T-cell (primary cell): Measurements from ENCODE around the gene FBXO24. TPM values are rescaled to one million over a fixed set of nuclear protein-coding genes. Genes with fewer than 3 reads are reported as not detected.

Experiments
- ATAC-seq, 4 experiments: fragments of 200-7000 bp in 3 of 4; fragments of 150-1000 bp in 1 of 4; cut with Tn5 transposase; replicated peaks in 1 of 4; 1 replicate in 3 of 4; 2 replicates in 1 of 4; pipeline ENCODE4 v1.10.0; 2021; ENCODE audit warnings: moderate library complexity in 3 of 4, mild to moderate bottlenecking in 2 of 4, moderate number of reproducible peaks in 1 of 4
- CTCF ChIA-PET, 2 donors: fragments of 300-600 bp; sonication (Branson Sonifier 250); formaldehyde crosslinking; loops; one replicate each; lab custom pipeline; 2022; ENCODE audit warnings: antibody characterized with exemption in 2 of 2; lab: Charles Lee
- POLR2A ChIA-PET, 2 donors: fragments of 300-600 bp; sonication (Branson Sonifier 250); formaldehyde crosslinking; loops; one replicate each; lab custom pipeline; 2022; ENCODE audit warnings: antibody characterized with exemption in 2 of 2; lab: Charles Lee
- DNase-seq, 35 experiments: peaks; one replicate each; pipeline versions ENCODE4 v3.0.0 to v3.0.0-alpha.2; 2013 to 2023
- H3K27ac ChIP-seq: one replicate; pipeline ENCODE4 v1.5.1; 2013; ENCODE audit warnings: low read length
- H3K27me3 ChIP-seq, 2 experiments: replicated peaks in 1 of 2; 1 replicate in 1 of 2; 2 replicates in 1 of 2; pipeline versions ENCODE4 v1.6.1 to v1.7.0; 2013; ENCODE audit warnings: low read length in 1 of 2, mixed read lengths in 1 of 2; ENCODE audit not compliant: control insufficient read depth in 2 of 2, insufficient read depth in 2 of 2; ENCODE audit errors: extremely low read depth in 1 of 2
- H3K36me3 ChIP-seq, 2 donors: 1 replicate in 1 of 2; 2 replicates in 1 of 2; pipeline versions ENCODE4 v1.6.1 to v1.7.0; 2013; ENCODE audit warnings: low read length in 1 of 2; ENCODE audit not compliant: control insufficient read depth in 2 of 2, insufficient read depth in 1 of 2; ENCODE audit errors: extremely low read depth in 1 of 2
- H3K4me1 ChIP-seq, 2 experiments: 1 replicate in 1 of 2; 2 replicates in 1 of 2; pipeline versions ENCODE4 v1.6.1 to v1.7.0; 2013; ENCODE audit warnings: low read length in 2 of 2, mixed read lengths in 1 of 2; ENCODE audit not compliant: insufficient read depth in 2 of 2, control insufficient read depth in 1 of 2; ENCODE audit errors: extremely low read depth in 1 of 2
- H3K4me3 ChIP-seq, 2 donors: 1 replicate in 1 of 2; 2 replicates in 1 of 2; pipeline versions ENCODE4 v1.5.1 to v1.7.0; 2013; ENCODE audit warnings: mild to moderate bottlenecking in 2 of 2, low read length in 1 of 2, moderate library complexity in 1 of 2; ENCODE audit not compliant: control insufficient read depth in 1 of 2; ENCODE audit errors: extremely low read depth in 1 of 2
- H3K9me3 ChIP-seq: 2 replicates; pipeline ENCODE4 v1.7.0; 2013
- H3K27ac Mint-ChIP-seq, 2 donors: one replicate each; pipeline ENCODE4 v1.8.0; 2020 to 2021; ENCODE audit warnings: mild to moderate bottlenecking in 2 of 2, mixed read lengths in 2 of 2
- H3K27me3 Mint-ChIP-seq, 2 donors: one replicate each; pipeline ENCODE4 v1.8.0; 2021 to 2022; ENCODE audit warnings: mixed read lengths in 2 of 2
- H3K36me3 Mint-ChIP-seq: one replicate; pipeline ENCODE4 v1.8.0; 2021; ENCODE audit warnings: mixed read lengths
- H3K4me1 Mint-ChIP-seq, 3 donors: one replicate each; pipeline ENCODE4 v1.8.0; 2020 to 2022; ENCODE audit warnings: mixed read lengths in 3 of 3, mild to moderate bottlenecking in 1 of 3
- H3K4me3 Mint-ChIP-seq, 3 donors: one replicate each; pipeline ENCODE4 v1.8.0; 2020 to 2022; ENCODE audit warnings: mild to moderate bottlenecking in 3 of 3, mixed read lengths in 3 of 3, moderate library complexity in 3 of 3
- H3K9me3 Mint-ChIP-seq, 3 donors: one replicate each; pipeline ENCODE4 v1.8.0; 2020 to 2022; ENCODE audit warnings: mixed read lengths in 3 of 3
- WGBS: methylation state at CpG from one replicate; pipeline ENCODE4 v1.1.5; 2013; ENCODE audit warnings: missing lambda C conversion rate; ENCODE audit not compliant: insufficient coverage; 5-methylcytosine and 5-hydroxymethylcytosine counted together
- total RNA-seq, 35 experiments: library from RNA in 6 of 35; stranded (reverse) in 6 of 35; fragments of 120-200 nt in 1 of 35; gene quantifications; one replicate each; pipeline versions ENCODE4 v1.2.1 to v1.2.4 and lab custom pipeline; 2013 to 2026

FBXO24 gene
- total RNA-seq, 5 donors from 2014 or later (not counting 1 experiment from before 2014, with no cell fraction given): 0.70 to 1.7 (median 1.3) TPM

GRCh38 chr7:100599911-100600729 lies 14.0 kb downstream of the FBXO24 start:
- Histone ChIP-seq H3K27ac (no peak overlapping the region), H3K27me3 (peaks cover 0 to 5% of the 10 kb centered on the region in 2 experiments), H3K4me1 (peaks cover 5 to 20% of the 10 kb centered on the region in 2 experiments), H3K4me3 (no peak overlapping the region), H3K36me3 (no peaks in the 10 kb centered on the region), H3K9me3 (no peaks in the 10 kb centered on the region)
- Mint-ChIP-seq H3K4me1 (peaks cover 8 to 15% (median 11%) of the 10 kb centered on the region in 3 donors), H3K9me3 (no peaks in the 10 kb centered on the region), H3K4me3 (no peak overlapping the region), H3K27me3 (no peaks in the 10 kb centered on the region), H3K36me3 (no peaks in the 10 kb centered on the region), H3K27ac (no peak overlapping the region)
- 82% methylated on average over 12 of the region's 18 CpGs for WGBS
- ATAC-seq (no peak), DNase-seq (no peak)
- ChIA-PET POLR2A (interaction anchor here in 1 of 2 donors (0.7 kb wide), 1 partner anchor 60 kb away, joined by 4 read pairs; no protein-coding TSS in a partner anchor), CTCF (interaction anchor here in 1 of 2 donors (0.5 kb wide), 1 partner anchor 252 kb away, joined by 3 read pairs; no protein-coding TSS in a partner anchor)

GRCh38 chr7:100600730-100601038 lies 14.6 kb downstream of the FBXO24 start:
- Histone ChIP-seq H3K4me1 (peaks cover 11 to 26% of the 10 kb centered on the region in 2 experiments), H3K9me3 (no peaks in the 10 kb centered on the region), H3K27ac (no peak overlapping the region), H3K36me3 (no peaks in the 10 kb centered on the region), H3K27me3 (peaks cover 0 to 7% of the 10 kb centered on the region in 2 experiments), H3K4me3 (no peak overlapping the region)
- Mint-ChIP-seq H3K36me3 (no peaks in the 10 kb centered on the region), H3K9me3 (no peaks in the 10 kb centered on the region), H3K27me3 (no peaks in the 10 kb centered on the region), H3K27ac (no peak overlapping the region), H3K4me3 (no peak overlapping the region), H3K4me1 (peaks cover 12 to 21% (median 16%) of the 10 kb centered on the region in 3 donors)
- DNase-seq (no peak), ATAC-seq (no peak)
- WGBS: 93% methylated on average over 6 of the region's 9 CpGs
- ChIA-PET CTCF (no interaction called here), POLR2A (no interaction called here)

GRCh38 chr7:100602889-100603725 lies 17.0 kb downstream of the FBXO24 start:
- DNase-seq: no peak
- WGBS: 81% methylated on average over 7 of the region's 21 CpGs

GRCh38 chr7:100603726-100604027 lies 17.5 kb downstream of the FBXO24 start:
- Mint-ChIP-seq H3K4me3 (peak overlapping the region; percentile 74 to 90 (median 81)), H3K36me3 (no peaks in the 10 kb centered on the region), H3K27ac (peak overlapping the region; percentile 88 to 91), H3K27me3 (no peaks in the 10 kb centered on the region), H3K4me1 (peaks cover 13 to 23% (median 16%) of the 10 kb centered on the region in 3 donors), H3K9me3 (no peaks in the 10 kb centered on the region)
- H3K27me3 ChIP-seq: peaks cover 0 to 7% of the 10 kb centered on the region in 2 experiments
- CTCF ChIA-PET: interaction anchor here (0.6 to 1.1 kb wide), 3 partner anchors 15 to 110 kb away, joined by 3 to 5 read pairs (median 4); partner anchors contain the start of gene POP7 (in 1 of the 2)
- peak in 3 of 4 experiments; percentile 7 to 22 (median 9) for ATAC-seq
- H3K36me3 ChIP-seq: no peaks in the 10 kb centered on the region
- peaks cover 11 to 30% of the 10 kb centered on the region in 2 experiments for H3K4me1 ChIP-seq
- DNase-seq: peak in 1 of 35 experiments; percentile 12
- POLR2A ChIA-PET: no interaction called here
- 28% methylated on average over 10 of the region's 10 CpGs for WGBS
- peak overlapping the region; percentile 48 to 84 for H3K4me3 ChIP-seq
- H3K9me3 ChIP-seq: no peaks in the 10 kb centered on the region
- peak overlapping the region; percentile 67 for H3K27ac ChIP-seq

More at GRCh38 chr7:100602889-100603725, 17.0 kb downstream of the FBXO24 start:
- ATAC-seq: no peak
- Mint-ChIP-seq H3K4me3 (peak overlapping the region; percentile 74 to 90 (median 81)), H3K27me3 (no peaks in the 10 kb centered on the region), H3K27ac (peak overlapping the region in 1 of 2 donors; percentile 91), H3K36me3 (no peaks in the 10 kb centered on the region), H3K4me1 (peaks cover 16 to 25% (median 16%) of the 10 kb centered on the region in 3 donors), H3K9me3 (no peaks in the 10 kb centered on the region)
- peaks cover 11 to 30% of the 10 kb centered on the region in 2 experiments for H3K4me1 ChIP-seq
- ChIA-PET POLR2A (interaction anchor here in 1 of 2 donors (0.6 kb wide), 1 partner anchor 56 kb away, joined by 5 read pairs; no protein-coding TSS in a partner anchor), CTCF (interaction anchor here (0.6 to 1.1 kb wide), 5 partner anchors 14 to 149 kb away, joined by 3 to 5 read pairs (median 4); partner anchors contain the start of genes FBXO24 (in 1 of the 2), LRCH4 (in 1 of the 2) and POP7 (in 1 of the 2))
- H3K36me3 ChIP-seq: no peaks in the 10 kb centered on the region
- peaks cover 0 to 7% of the 10 kb centered on the region in 2 experiments for H3K27me3 ChIP-seq
- H3K27ac ChIP-seq: peak overlapping the region; percentile 67
- peak overlapping the region in 1 of 2 donors; percentile 84 for H3K4me3 ChIP-seq
- no peaks in the 10 kb centered on the region for H3K9me3 ChIP-seq

GRCh38 chr7:100604028-100604975 lies 18.2 kb downstream of the FBXO24 start:
- DNase-seq: peak; percentile 35 to 82 (median 65)
- no peaks in the 10 kb centered on the region for H3K36me3 ChIP-seq
- Mint-ChIP-seq H3K4me3 (peak overlapping the region; percentile 79 to 90 (median 85)), H3K4me1 (peaks cover 13 to 23% (median 16%) of the 10 kb centered on the region in 3 donors), H3K9me3 (no peaks in the 10 kb centered on the region), H3K36me3 (no peaks in the 10 kb centered on the region), H3K27ac (peak overlapping the region; percentile 88 to 91), H3K27me3 (no peaks in the 10 kb centered on the region)
- H3K9me3 ChIP-seq: no peaks in the 10 kb centered on the region
- WGBS: under 1% methylated on average over 45 of the region's 70 CpGs
- CTCF ChIA-PET: interaction anchor here (0.6 to 1.9 kb wide), 4 partner anchors 16 to 109 kb away, joined by 3 to 5 read pairs (median 4); partner anchors contain the start of gene POP7 (in 1 of the 2)
- H3K4me3 ChIP-seq: peak overlapping the region; percentile 84 to 88
- peak overlapping the region; percentile 67 for H3K27ac ChIP-seq
- POLR2A ChIA-PET: no interaction called here
- peak; percentile 76 to 82 (median 78) for ATAC-seq
- peaks cover 0 to 7% of the 10 kb centered on the region in 2 experiments for H3K27me3 ChIP-seq
- peaks cover 11 to 30% of the 10 kb centered on the region in 2 experiments for H3K4me1 ChIP-seq
